ENCODE measurements around the gene TLR2.

The TLR2 gene

DNA sequence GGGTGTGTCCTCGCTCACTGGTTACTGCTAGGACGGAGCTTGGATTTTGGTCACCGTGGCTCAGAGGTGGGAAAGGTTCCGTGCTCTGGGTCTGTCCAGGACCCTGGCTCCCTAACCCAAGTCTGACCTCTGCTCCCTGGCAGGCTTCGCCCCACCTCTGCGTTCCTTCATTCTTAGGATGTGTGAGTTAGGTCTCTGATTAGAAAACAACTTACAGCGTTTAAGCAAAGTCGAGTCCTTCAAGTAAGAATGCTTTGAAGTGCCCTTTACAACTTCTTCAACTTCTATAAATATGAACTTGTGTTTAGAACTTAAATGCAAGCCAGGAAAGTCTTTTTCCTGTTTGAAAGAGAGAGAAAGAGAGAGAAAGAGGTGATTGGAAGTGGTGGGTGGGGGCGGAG, 891 bp downstream of the TLR2 start:
- Histone ChIP-seq H2AFZ (ENCODE audit: low read depth, low read length) (no peak overlapping the region), H3K4me1 (ENCODE audit: low read length) (no peaks in the 10 kb centered on the region), H3K9ac (ENCODE audit: low read length) (no peak overlapping the region), H3K4me3 (ENCODE audit: low read length) (no peak overlapping the region), H3K27ac (ENCODE audit: low read length) (no peak overlapping the region), H3K9me3 (ENCODE audit: insufficient read depth, low read length) (peaks cover 17% of the 10 kb centered on the region), H3K27me3 (ENCODE audit: low read depth, low read length) (no peaks in the 10 kb centered on the region), H4K20me1 (ENCODE audit: insufficient read depth, low read length) (no peaks in the 10 kb centered on the region), H3K4me2 (ENCODE audit: low read length) (no peak overlapping the region), H3K79me2 (ENCODE audit: low read length) (no peaks in the 10 kb centered on the region), H3K36me3 (replicated peaks; ENCODE audit: low read depth, low read length) (no peaks in the 10 kb centered on the region)
- TF ChIP-seq EZH2phosphoT487 (IDR thresholded peaks at IDR 0.05; ENCODE audit: low read depth) = no peak
- TF ChIP-seq, protein P1, sequence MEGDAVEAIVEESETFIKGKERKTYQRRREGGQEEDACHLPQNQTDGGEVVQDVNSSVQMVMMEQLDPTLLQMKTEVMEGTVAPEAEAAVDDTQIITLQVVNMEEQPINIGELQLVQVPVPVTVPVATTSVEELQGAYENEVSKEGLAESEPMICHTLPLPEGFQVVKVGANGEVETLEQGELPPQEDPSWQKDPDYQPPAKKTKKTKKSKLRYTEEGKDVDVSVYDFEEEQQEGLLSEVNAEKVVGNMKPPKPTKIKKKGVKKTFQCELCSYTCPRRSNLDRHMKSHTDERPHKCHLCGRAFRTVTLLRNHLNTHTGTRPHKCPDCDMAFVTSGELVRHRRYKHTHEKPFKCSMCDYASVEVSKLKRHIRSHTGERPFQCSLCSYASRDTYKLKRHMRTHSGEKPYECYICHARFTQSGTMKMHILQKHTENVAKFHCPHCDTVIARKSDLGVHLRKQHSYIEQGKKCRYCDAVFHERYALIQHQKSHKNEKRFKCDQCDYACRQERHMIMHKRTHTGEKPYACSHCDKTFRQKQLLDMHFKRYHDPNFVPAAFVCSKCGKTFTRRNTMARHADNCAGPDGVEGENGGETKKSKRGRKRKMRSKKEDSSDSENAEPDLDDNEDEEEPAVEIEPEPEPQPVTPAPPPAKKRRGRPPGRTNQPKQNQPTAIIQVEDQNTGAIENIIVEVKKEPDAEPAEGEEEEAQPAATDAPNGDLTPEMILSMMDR (IDR thresholded peaks at IDR 0.05; ENCODE audit: low read depth, low read length) = no peak

DNA sequence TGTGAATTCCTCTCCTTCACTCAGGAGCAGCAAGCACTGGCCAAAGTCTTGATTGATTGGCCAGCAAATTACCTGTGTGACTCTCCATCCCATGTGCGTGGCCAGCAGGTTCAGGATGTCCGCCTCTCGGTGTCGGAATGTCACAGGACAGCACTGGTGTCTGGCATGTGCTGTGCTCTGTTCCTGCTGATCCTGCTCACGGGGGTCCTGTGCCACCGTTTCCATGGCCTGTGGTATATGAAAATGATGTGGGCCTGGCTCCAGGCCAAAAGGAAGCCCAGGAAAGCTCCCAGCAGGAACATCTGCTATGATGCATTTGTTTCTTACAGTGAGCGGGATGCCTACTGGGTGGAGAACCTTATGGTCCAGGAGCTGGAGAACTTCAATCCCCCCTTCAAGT, 20.4 kb downstream of the TLR2 start:
- Histone ChIP-seq H3K4me1 (ENCODE audit: low read length) (peaks cover 12% of the 10 kb centered on the region), H3K9me3 (ENCODE audit: insufficient read depth, low read length) (no peaks in the 10 kb centered on the region), H3K4me3 (ENCODE audit: low read length) (no peak overlapping the region), H3K36me3 (replicated peaks; ENCODE audit: low read depth, low read length) (no peaks in the 10 kb centered on the region), H3K27ac (ENCODE audit: low read length) (no peak overlapping the region), H3K79me2 (ENCODE audit: low read length) (no peaks in the 10 kb centered on the region), H3K4me2 (ENCODE audit: low read length) (no peak overlapping the region), H2AFZ (ENCODE audit: low read depth, low read length) (no peak overlapping the region), H3K27me3 (ENCODE audit: low read depth, low read length) (peaks cover 7% of the 10 kb centered on the region; the same call in 1 of the 2 replicates), H3K9ac (ENCODE audit: low read length) (no peak overlapping the region), H4K20me1 (ENCODE audit: insufficient read depth, low read length) (no peaks in the 10 kb centered on the region)
- TF ChIP-seq EZH2phosphoT487 (IDR thresholded peaks at IDR 0.05; ENCODE audit: low read depth) = no peak
- TF ChIP-seq, protein P1 (IDR thresholded peaks at IDR 0.05; ENCODE audit: low read depth, low read length) = no peak

DNA sequence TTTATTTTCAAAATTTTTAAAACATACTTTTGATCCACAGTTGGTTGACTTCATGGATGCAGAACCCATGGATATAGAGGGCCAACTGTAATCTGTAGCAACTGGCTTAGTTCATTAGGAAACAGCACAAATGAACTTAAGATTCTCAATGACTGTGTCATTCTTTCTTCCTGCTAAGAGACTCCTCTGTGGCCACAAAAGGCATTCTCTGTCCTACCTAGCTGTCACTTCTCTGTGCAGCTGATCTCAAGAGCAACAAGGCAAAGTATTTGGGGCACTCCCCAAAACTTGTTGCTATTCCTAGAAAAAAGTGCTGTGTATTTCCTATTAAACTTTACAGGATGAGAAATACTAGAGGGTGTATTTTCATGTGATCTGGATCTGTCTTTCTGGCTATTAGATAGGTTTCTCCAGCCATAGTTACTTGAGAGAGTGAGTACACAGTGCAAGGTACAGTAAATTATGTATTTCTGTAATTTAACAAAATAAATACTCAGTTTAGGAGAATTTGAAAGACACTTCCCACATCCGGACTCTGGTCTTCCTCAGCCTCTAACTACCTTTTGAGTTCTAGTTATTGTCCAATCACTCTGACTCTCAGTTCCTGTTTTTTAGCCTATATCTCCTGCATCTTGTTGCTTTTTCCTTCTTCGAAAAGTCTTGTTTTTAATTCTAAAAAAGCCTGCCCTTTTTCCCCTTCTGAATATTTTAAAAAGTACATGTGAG, 21.8 kb downstream of the TLR2 start:
- no peaks in the 10 kb centered on the region for H3K79me2 ChIP-seq (ENCODE audit: low read length)
- no peak overlapping the region for H3K4me3 ChIP-seq (ENCODE audit: low read length)
- peak overlapping the region; percentile 8; the same call in 1 of the 2 replicates for H3K4me2 ChIP-seq (ENCODE audit: low read length)
- H3K9me3 ChIP-seq (ENCODE audit: insufficient read depth, low read length) = no peaks in the 10 kb centered on the region
- H3K27ac ChIP-seq (ENCODE audit: low read length) = no peak overlapping the region
- no peaks in the 10 kb centered on the region for H3K36me3 ChIP-seq (replicated peaks; ENCODE audit: low read depth, low read length)
- peaks cover 12% of the 10 kb centered on the region for H3K4me1 ChIP-seq (ENCODE audit: low read length)
- TF ChIP-seq EZH2phosphoT487 (IDR thresholded peaks at IDR 0.05; ENCODE audit: low read depth) = no peak
- TF ChIP-seq, protein P1 (IDR thresholded peaks at IDR 0.05; ENCODE audit: low read depth, low read length) = no peak
- H3K9ac ChIP-seq (ENCODE audit: low read length) = no peak overlapping the region
- peaks cover 7% of the 10 kb centered on the region; the same call in 1 of the 2 replicates for H3K27me3 ChIP-seq (ENCODE audit: low read depth, low read length)
- H4K20me1 ChIP-seq (ENCODE audit: insufficient read depth, low read length) = no peaks in the 10 kb centered on the region
- H2AFZ ChIP-seq (ENCODE audit: low read depth, low read length) = no peak overlapping the region

DNA sequence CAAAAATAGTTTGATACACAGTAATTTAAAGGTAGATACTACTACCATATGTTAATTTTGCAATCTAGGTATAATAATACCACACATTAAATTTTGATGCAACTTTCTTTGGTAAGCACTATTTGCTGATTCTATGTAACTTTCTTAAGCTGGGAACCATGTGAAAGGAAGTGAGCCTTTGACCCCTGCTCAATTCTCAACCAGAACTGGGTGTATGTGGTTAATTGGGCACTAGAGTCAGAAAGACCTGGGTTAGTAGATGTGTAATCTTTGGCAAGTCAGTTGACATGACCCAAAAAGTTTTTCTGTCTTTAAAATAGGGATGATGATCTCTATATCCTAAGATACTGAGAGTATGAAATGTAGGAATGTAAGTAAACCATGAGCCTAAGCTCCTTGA, 22.4 kb downstream of the TLR2 start:
- Histone ChIP-seq H3K9ac (ENCODE audit: low read length) (no peak overlapping the region), H3K36me3 (replicated peaks; ENCODE audit: low read depth, low read length) (no peaks in the 10 kb centered on the region), H3K9me3 (ENCODE audit: insufficient read depth, low read length) (no peaks in the 10 kb centered on the region), H2AFZ (ENCODE audit: low read depth, low read length) (no peak overlapping the region), H3K4me3 (ENCODE audit: low read length) (no peak overlapping the region), H3K27ac (ENCODE audit: low read length) (no peak overlapping the region), H3K4me1 (ENCODE audit: low read length) (peaks cover 12% of the 10 kb centered on the region), H3K4me2 (ENCODE audit: low read length) (peak overlapping the region; percentile 8; the same call in 1 of the 2 replicates), H3K27me3 (ENCODE audit: low read depth, low read length) (peaks cover 7% of the 10 kb centered on the region; the same call in 1 of the 2 replicates), H3K79me2 (ENCODE audit: low read length) (no peaks in the 10 kb centered on the region), H4K20me1 (ENCODE audit: insufficient read depth, low read length) (no peaks in the 10 kb centered on the region)
- TF ChIP-seq, protein P1 (IDR thresholded peaks at IDR 0.05; ENCODE audit: low read depth, low read length) = no peak
- TF ChIP-seq EZH2phosphoT487 (IDR thresholded peaks at IDR 0.05; ENCODE audit: low read depth) = no peak

Data from OCI-LY3 (cell line).